Upper lobe of left lung (tissue), 4 donors: ENCODE data around the gene BGLAP.

Experiments used
- CTCF ChIP-seq, 6 experiments: fragments of 450-650 bp in 4 of 6; fragments of 200-600 bp in 2 of 6; sonication (generic) in 2 of 6; IDR thresholded peaks; one replicate each; pipeline ENCODE4 v1.5.1; 2016 to 2019; ENCODE audit warnings: antibody characterized with exemption in 6 of 6
- EP300 ChIP-seq, 4 donors: sonication (generic); formaldehyde crosslinking; IDR thresholded peaks; one replicate each; pipeline ENCODE4 v1.5.1; 2017; ENCODE audit warnings: antibody characterized with exemption in 4 of 4, control low read depth in 2 of 4
- POLR2A ChIP-seq, 4 donors: fragments of 450-650 bp; IDR thresholded peaks; one replicate each; pipeline ENCODE4 v1.5.1; 2016 to 2017; ENCODE audit warnings: antibody characterized with exemption in 4 of 4, mild to moderate bottlenecking in 2 of 4
- POLR2AphosphoS5 ChIP-seq, 2 donors: sonication (generic); formaldehyde crosslinking; IDR thresholded peaks; one replicate each; pipeline ENCODE4 v1.5.1; 2017; ENCODE audit warnings: antibody characterized with exemption in 2 of 2

DNA sequence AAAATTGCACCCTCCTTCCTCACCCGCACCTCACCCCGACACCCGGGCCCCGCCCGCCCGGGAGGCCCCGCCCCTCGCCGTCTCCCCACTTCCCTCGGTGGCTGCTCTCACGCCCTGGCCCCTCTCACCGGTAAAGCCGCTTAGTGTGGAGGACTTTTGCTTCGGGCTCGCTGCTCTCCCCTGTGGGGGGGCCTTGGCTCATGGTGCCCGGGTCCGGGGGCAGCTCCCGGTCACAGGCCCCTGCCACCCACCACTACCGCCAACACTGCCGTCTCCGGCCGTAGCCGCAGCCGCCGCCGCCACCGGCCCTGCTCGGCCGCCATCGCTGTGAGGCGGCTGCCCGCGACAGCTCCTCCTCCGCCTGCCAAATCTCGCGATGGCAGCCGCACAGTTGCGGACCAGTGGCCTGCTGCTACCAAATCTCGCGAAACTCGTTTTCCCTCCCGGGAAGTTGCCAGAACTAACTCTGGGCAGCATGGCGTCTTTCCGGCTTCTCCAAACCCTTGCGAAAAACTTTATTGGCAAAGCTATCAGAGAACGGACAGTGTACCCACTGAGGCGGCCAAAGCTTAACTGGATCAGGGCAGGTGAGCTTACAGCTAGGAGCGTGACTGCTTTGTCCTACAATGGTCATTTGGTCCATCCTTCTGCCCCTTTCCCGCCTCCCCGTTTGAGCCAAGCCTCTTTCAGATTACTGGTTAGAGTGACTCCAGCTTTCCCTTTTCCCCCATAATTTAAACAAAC lies 40.7 kb downstream of the BGLAP start, which contains the start of gene SMG5:
- TF ChIP-seq CTCF (IDR thresholded peaks at IDR 0.05) = peak in 1 of 6 experiments; percentile 16
- no peak for TF ChIP-seq EP300 (IDR thresholded peaks at IDR 0.05)
- peak in 3 of 4 donors; percentile 78 to 95 (median 89) for TF ChIP-seq POLR2A (IDR thresholded peaks at IDR 0.05)
- peak; percentile 89 to 94 for TF ChIP-seq POLR2AphosphoS5 (IDR thresholded peaks at IDR 0.05)
